ENCODE data around the gene PPFIA2.

Gene PPFIA2

GRCh38 chr12:81370456-81370855 lies 388.7 kb downstream of the PPFIA2 start:
- POLR2A ChIA-PET = no interaction called here
- no peak for TF ChIP-seq CTCF (IDR thresholded peaks at IDR 0.05; ENCODE audit: control extremely low read depth, extremely low read depth, low read depth, missing control alignments)
- DNase-seq (ENCODE audit: extremely low spot score) = no peak
- CTCF ChIA-PET = interaction anchor here (1.5 to 1.6 kb wide), 2 partner anchors 9 to 15 kb away, joined by 4 to 6 read pairs; no protein-coding TSS in a partner anchor

DNA sequence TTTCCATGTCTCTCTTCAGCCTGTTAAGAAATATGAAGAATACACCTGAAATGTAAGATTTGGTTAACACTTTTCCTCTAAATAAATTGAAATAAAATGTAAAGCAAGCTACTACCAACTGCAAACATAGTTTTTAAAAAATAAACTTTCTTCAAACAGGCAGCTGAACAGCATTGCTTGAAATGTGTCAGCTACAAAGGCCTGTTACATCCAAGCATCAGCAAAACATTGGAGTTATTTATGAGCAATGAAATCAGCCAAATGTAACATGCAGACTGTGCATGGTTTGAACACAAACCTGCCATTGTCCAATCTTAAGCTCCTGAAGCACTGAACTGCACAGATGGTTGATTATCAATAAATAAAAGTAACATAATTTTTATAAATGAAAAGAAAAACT lies 390.0 kb downstream of the PPFIA2 start:
- POLR2A ChIA-PET = no interaction called here
- no peak for TF ChIP-seq CTCF (IDR thresholded peaks at IDR 0.05; ENCODE audit: control extremely low read depth, extremely low read depth, low read depth, missing control alignments)

GRCh38 chr12:81365284-81365683 lies 393.9 kb downstream of the PPFIA2 start:
- no peak for TF ChIP-seq CTCF (IDR thresholded peaks at IDR 0.05; ENCODE audit: control extremely low read depth, extremely low read depth, low read depth, missing control alignments)
- ChIA-PET POLR2A (no interaction called here), CTCF (no interaction called here)
- DNase-seq (ENCODE audit: extremely low spot score) = no peak

More for the DNA sequence above, 390.0 kb downstream of the PPFIA2 start:
- no peak for DNase-seq (ENCODE audit: extremely low spot score)
- CTCF ChIA-PET = no interaction called here

DNA sequence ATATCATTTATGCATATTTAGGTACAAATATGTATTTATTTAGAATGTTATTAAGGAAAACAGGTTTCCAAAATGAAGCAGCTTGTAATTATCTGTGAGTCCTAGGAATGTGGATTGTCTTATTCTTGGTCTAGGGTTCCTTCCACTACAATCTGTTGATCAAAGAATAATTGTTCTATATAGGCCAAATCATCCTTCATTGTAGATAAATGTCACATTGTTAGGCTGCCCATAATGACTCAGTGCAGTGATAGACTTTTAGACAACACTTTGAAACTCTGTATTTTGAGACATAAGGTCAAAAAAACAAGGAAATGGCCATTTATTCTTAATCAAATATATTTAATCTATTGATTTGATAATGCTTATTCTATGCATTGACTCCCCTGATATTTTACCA lies 398.2 kb downstream of the PPFIA2 start:
- TF ChIP-seq CTCF (IDR thresholded peaks at IDR 0.05; ENCODE audit: control extremely low read depth, extremely low read depth, low read depth, missing control alignments) = no peak
- DNase-seq (ENCODE audit: extremely low spot score) = no peak
- POLR2A ChIA-PET = no interaction called here
- CTCF ChIA-PET = no interaction called here

GRCh38 chr12:81359736-81360135 lies 399.4 kb downstream of the PPFIA2 start:
- no peak for TF ChIP-seq CTCF (IDR thresholded peaks at IDR 0.05; ENCODE audit: control extremely low read depth, extremely low read depth, low read depth, missing control alignments)
- ChIA-PET CTCF (no interaction called here), POLR2A (no interaction called here)
- DNase-seq (ENCODE audit: extremely low spot score) = no peak

- no peak for TF ChIP-seq CTCF (IDR thresholded peaks at IDR 0.05; ENCODE audit: control extremely low read depth, extremely low read depth, low read depth, missing control alignments)
- no peak for DNase-seq (ENCODE audit: extremely low spot score)
- POLR2A ChIA-PET = no interaction called here
- CTCF ChIA-PET = interaction anchor here (1.4 to 1.6 kb wide), 2 partner anchors 8 to 26 kb away, joined by 4 to 5 read pairs; no protein-coding TSS in a partner anchor
Measured at GRCh38 chr12:81354327-81354932, 404.7 kb downstream of the PPFIA2 start.
